ENCODE results near the gene PHF11. TPM values are rescaled to one million over a fixed set of nuclear protein-coding genes. Genes with fewer than 3 reads are reported as not detected.
"Not testable (repeated sequence)": the region's sequence is repeated elsewhere in the genome, so short reads cannot be mapped to it uniquely, and the experiment has no call there.

The PHF11 gene
- total RNA-seq, 1 donor from 2014 or later: 34.3 TPM

DNA sequence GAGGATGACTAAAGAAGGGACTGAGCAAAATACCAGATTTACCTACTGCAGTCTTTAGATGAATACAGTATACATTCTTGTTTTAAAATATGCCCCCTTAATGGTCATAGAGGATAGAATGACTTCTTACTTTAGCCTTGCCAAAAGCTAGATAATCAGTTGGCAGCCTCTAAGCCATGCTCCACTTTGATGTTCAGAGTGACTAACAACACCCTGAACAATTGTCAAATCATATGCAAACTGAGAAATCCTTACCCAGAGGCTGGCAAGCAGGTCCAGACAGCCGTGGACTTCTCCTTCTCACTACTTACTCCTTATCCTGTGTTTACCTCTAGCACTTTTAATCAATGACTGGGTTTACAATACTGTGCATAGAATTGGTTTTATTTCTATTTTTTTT is 23.6 kb upstream of the PHF11 start:
- no peaks in the 10 kb centered on the region for H3K9me3 Mint-ChIP-seq (ENCODE audit: low read depth)
- peaks cover 2% of the 10 kb centered on the region for H3K4me1 Mint-ChIP-seq (ENCODE audit: low read depth)
- TF ChIP-seq, protein P1, sequence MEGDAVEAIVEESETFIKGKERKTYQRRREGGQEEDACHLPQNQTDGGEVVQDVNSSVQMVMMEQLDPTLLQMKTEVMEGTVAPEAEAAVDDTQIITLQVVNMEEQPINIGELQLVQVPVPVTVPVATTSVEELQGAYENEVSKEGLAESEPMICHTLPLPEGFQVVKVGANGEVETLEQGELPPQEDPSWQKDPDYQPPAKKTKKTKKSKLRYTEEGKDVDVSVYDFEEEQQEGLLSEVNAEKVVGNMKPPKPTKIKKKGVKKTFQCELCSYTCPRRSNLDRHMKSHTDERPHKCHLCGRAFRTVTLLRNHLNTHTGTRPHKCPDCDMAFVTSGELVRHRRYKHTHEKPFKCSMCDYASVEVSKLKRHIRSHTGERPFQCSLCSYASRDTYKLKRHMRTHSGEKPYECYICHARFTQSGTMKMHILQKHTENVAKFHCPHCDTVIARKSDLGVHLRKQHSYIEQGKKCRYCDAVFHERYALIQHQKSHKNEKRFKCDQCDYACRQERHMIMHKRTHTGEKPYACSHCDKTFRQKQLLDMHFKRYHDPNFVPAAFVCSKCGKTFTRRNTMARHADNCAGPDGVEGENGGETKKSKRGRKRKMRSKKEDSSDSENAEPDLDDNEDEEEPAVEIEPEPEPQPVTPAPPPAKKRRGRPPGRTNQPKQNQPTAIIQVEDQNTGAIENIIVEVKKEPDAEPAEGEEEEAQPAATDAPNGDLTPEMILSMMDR (IDR thresholded peaks at IDR 0.05; ENCODE audit: unreplicated experiment): no peak
- H3K4me3 Mint-ChIP-seq (ENCODE audit: low read depth): no peak overlapping the region
- DNase-seq (ENCODE audit: low spot score, unreplicated experiment): no peak
- no peaks in the 10 kb centered on the region for H3K27me3 Mint-ChIP-seq
- no peak overlapping the region for H3K27ac Mint-ChIP-seq
- peaks cover 14% of the 10 kb centered on the region for H3K36me3 Mint-ChIP-seq (ENCODE audit: insufficient read depth)

DNA sequence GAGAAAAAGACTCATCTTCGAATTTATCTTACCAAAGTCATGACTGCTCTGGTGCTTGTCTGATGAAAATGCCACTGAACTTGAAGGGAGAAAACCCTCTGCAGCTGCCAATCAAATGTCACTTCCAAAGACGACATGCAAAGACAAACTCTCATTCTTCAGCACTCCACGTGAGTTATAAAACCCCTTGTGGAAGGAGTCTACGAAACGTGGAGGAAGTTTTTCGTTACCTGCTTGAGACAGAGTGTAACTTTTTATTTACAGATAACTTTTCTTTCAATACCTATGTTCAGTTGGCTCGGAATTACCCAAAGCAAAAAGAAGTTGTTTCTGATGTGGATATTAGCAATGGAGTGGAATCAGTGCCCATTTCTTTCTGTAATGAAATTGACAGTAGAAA is 19.2 kb upstream of the PHF11 start:
- no peak overlapping the region for H3K4me3 Mint-ChIP-seq (ENCODE audit: low read depth)
- no peaks in the 10 kb centered on the region for H3K9me3 Mint-ChIP-seq (ENCODE audit: low read depth)
- no peak for DNase-seq (ENCODE audit: low spot score, unreplicated experiment)
- peaks cover 10% of the 10 kb centered on the region for H3K36me3 Mint-ChIP-seq (ENCODE audit: insufficient read depth)
- H3K27me3 Mint-ChIP-seq: no peaks in the 10 kb centered on the region
- H3K27ac Mint-ChIP-seq: no peak overlapping the region
- TF ChIP-seq, protein P1 (IDR thresholded peaks at IDR 0.05; ENCODE audit: unreplicated experiment): no peak
- H3K4me1 Mint-ChIP-seq (ENCODE audit: low read depth): peaks cover 2% of the 10 kb centered on the region

DNA sequence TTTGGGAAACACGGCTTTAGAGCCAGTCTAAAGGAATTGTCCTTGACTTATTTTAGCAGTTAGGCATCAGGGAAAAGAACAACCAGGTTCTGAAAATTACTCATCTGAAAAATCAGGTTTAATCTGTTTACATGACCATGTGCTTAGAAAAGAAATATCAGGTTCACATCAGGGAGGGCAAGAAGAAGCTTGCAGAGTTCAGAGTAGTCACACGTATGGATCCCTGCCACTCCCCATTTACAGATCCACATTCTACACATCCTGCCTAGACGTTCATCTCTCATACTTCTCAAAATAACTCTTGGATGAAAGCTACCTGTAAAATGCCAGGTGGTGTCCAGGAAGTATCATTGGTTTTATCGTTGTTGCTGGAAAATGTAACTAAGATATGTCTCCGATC is 14.0 kb upstream of the PHF11 start:
- Mint-ChIP-seq H3K36me3 (ENCODE audit: insufficient read depth) (peaks cover 10% of the 10 kb centered on the region), H3K4me3 (ENCODE audit: low read depth) (no peak overlapping the region), H3K9me3 (ENCODE audit: low read depth) (no peaks in the 10 kb centered on the region), H3K4me1 (ENCODE audit: low read depth) (no peaks in the 10 kb centered on the region), H3K27me3 (no peaks in the 10 kb centered on the region), H3K27ac (peak overlapping the region; percentile 18)
- DNase-seq (ENCODE audit: low spot score, unreplicated experiment): no peak
- TF ChIP-seq, protein P1 (IDR thresholded peaks at IDR 0.05; ENCODE audit: unreplicated experiment): no peak

DNA sequence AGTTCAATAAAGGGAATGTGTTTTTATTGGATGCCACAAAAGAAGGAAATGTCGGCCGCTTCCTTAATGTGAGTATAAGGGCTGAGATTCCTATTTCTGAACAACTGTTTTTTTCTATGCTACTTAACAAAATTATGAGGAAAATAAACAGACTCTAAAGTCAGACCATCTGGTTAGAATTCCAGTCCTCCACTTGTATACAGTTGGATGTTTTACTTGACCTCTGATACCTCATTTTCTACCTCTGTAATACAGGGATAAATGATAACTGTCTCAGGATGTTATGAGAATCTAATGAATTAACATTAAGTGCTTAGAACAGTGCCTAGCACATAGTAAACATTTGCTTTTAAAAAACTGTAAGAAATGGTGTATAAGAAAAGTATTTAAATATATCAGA is 7.2 kb upstream of the PHF11 start:
- no peak overlapping the region for H3K27ac Mint-ChIP-seq
- H3K4me3 Mint-ChIP-seq (ENCODE audit: low read depth): no peak overlapping the region
- H3K9me3 Mint-ChIP-seq (ENCODE audit: low read depth): no peaks in the 10 kb centered on the region
- DNase-seq (ENCODE audit: low spot score, unreplicated experiment): no peak
- peaks cover 15% of the 10 kb centered on the region for H3K36me3 Mint-ChIP-seq (ENCODE audit: insufficient read depth)
- TF ChIP-seq, protein P1 (IDR thresholded peaks at IDR 0.05; ENCODE audit: unreplicated experiment): no peak
- H3K4me1 Mint-ChIP-seq (ENCODE audit: low read depth): no peaks in the 10 kb centered on the region
- H3K27me3 Mint-ChIP-seq: no peaks in the 10 kb centered on the region

DNA sequence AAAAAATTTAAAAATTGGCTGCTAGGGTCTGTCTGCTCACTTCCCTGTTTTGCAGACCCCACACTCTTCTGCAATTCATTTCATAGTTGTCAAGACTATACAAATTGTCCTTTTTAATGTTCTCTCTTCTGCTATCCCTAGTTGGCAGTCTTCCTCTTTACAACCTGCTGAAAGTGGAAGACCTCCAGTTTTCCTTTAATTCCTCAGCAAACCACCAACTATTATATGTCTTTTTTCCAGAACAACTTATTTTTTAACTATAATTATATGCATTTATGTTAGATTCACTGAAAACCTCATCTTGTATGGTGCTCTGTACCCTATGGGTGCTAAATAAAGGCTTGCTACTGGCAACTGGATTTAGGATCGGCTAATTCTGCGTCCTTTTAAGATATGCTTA is 1.1 kb upstream of the PHF11 start:
- Mint-ChIP-seq H3K9me3 (ENCODE audit: low read depth) (no peaks in the 10 kb centered on the region), H3K4me3 (ENCODE audit: low read depth) (peak overlapping the region; percentile 91), H3K27me3 (no peaks in the 10 kb centered on the region), H3K27ac (no peak overlapping the region), H3K4me1 (ENCODE audit: low read depth) (peaks cover 2% of the 10 kb centered on the region), H3K36me3 (ENCODE audit: insufficient read depth) (peaks cover 2% of the 10 kb centered on the region)
- DNase-seq (ENCODE audit: low spot score, unreplicated experiment): no peak
- TF ChIP-seq, protein P1 (IDR thresholded peaks at IDR 0.05; ENCODE audit: unreplicated experiment): no peak

DNA sequence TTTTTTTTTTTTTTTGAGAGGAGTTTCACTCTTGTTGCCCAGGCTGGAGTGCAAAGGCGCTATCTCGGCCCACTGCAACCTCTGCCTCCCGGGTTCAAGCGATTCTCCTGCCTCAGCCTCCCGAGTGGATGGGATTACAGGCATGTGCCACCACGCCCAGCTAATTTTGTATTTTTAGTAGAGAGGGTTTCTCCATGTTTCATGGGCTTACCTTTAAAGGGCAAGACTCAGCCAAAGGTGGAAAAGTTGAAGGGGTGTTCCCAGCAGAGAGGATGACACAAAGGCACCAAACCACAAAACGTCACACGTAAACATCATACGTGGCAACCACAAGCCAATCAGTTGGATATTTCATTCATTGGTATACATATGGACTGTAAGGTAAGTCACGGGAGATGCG is 1.1 kb downstream of the PHF11 start:
- not testable (repeated sequence) for H3K36me3 Mint-ChIP-seq (ENCODE audit: insufficient read depth); H3K27ac Mint-ChIP-seq; DNase-seq (ENCODE audit: low spot score, unreplicated experiment); H3K27me3 Mint-ChIP-seq; H3K4me1 Mint-ChIP-seq (ENCODE audit: low read depth); H3K9me3 Mint-ChIP-seq (ENCODE audit: low read depth)
- peak overlapping the region; percentile 56 for H3K4me3 Mint-ChIP-seq (ENCODE audit: low read depth)

All from progenitor cell of endocrine pancreas (in vitro differentiated cells).